GM12878 (cell line): Measurements from ENCODE around the gene TRABD2B. TPM values are rescaled to one million over a fixed set of nuclear protein-coding genes. Genes with fewer than 3 reads are reported as not detected.

ENCODE experiments used
- ATAC-seq: fragments of 200-7000 bp; cut with Tn5 transposase; 3 replicates; pipeline ENCODE4 v1.9.1; 2020; ENCODE audit warnings: mild to moderate bottlenecking, moderate library complexity
- BruUV-seq: library from RNA; stranded (reverse); fragments of 400-500 nt; replicated peaks from 2 replicates; lab custom pipeline; 2021; lab: Mats Ljungman, UMichigan
- CTCF ChIA-PET: fragments of 300-600 bp; sonication (Branson Sonifier 250); formaldehyde crosslinking; extraction: SDS; loops from one replicate; lab custom pipeline; 2021; ENCODE audit warnings: inconsistent platforms; lab: Yijun Ruan, JAX
- POLR2A ChIA-PET: fragments of 350-600 bp; formaldehyde crosslinking; extraction: SDS; loops from one replicate; lab custom pipeline; 2021; ENCODE audit warnings: inconsistent platforms; lab: Charles Lee
- RAD21 ChIA-PET: fragments of 300-600 bp; sonication (Branson Sonifier 250); formaldehyde crosslinking; loops from one replicate; lab custom pipeline; 2023; ENCODE audit warnings: antibody characterized with exemption; ENCODE audit not compliant: unreplicated experiment; lab: Charles Lee
- SMC1A ChIA-PET: fragments of 300-600 bp; sonication (Branson Sonifier 250); formaldehyde crosslinking; loops from one replicate; lab custom pipeline; 2023; ENCODE audit not compliant: unreplicated experiment, uncharacterized antibody; lab: Charles Lee
- DNase-seq: peaks from one replicate; pipeline ENCODE4 v3.0.0-alpha.2; 2011; ENCODE audit warnings: low read depth, low spot score
- FAIRE-seq: peaks from 3 replicates; lab custom pipeline; 2011; peaks lifted over from hg19 to GRCh38; lab: Jason Lieb, UNC
- H2AFZ ChIP-seq: 2 replicates; pipeline ENCODE4 v1.6.0; 2011; ENCODE audit warnings: low read depth, low read length, control low read depth; ENCODE audit not compliant: control insufficient read depth
- H3K27ac ChIP-seq: 2 replicates; pipeline ENCODE4 v1.5.1; 2011; ENCODE audit warnings: control low read depth; ENCODE audit not compliant: control insufficient read depth, insufficient read depth
- H3K27me3 ChIP-seq, 2 experiments: replicated peaks in 1 of 2; 2 replicates each; pipeline versions ENCODE4 v1.6.0 to v1.6.1; 2011; ENCODE audit warnings: low read length in 1 of 2; ENCODE audit not compliant: control insufficient read depth in 2 of 2, insufficient read depth in 2 of 2
- H3K36me3 ChIP-seq, 2 experiments: 2 replicates each; pipeline ENCODE4 v1.5.1; 2011; ENCODE audit warnings: low read length in 1 of 2; ENCODE audit not compliant: control insufficient read depth in 2 of 2, insufficient read depth in 2 of 2
- H3K4me1 ChIP-seq: 2 replicates; pipeline ENCODE4 v1.6.1; 2011; ENCODE audit warnings: mild to moderate bottlenecking, low read length, moderate library complexity, mixed read lengths; ENCODE audit not compliant: control insufficient read depth, insufficient read depth
- H3K4me2 ChIP-seq: 2 replicates; pipeline ENCODE4 v1.6.0; 2011; ENCODE audit warnings: control low read depth; ENCODE audit not compliant: control insufficient read depth, insufficient read depth
- H3K4me3 ChIP-seq: fragments of 200-600 bp; sonication (generic); 2 replicates; pipeline ENCODE4 v1.5.1; 2016
- H3K79me2 ChIP-seq: 2 replicates; pipeline ENCODE4 v1.6.0; 2011; ENCODE audit warnings: low read length; ENCODE audit not compliant: control insufficient read depth, insufficient read depth
- H3K9ac ChIP-seq: 2 replicates; pipeline ENCODE4 v1.8.0; 2011; ENCODE audit warnings: low read length, control low read depth, mixed read lengths; ENCODE audit not compliant: control insufficient read depth, insufficient read depth
- H3K9me3 ChIP-seq: replicated peaks from 3 replicates; pipeline ENCODE4 v1.5.1; 2011; ENCODE audit warnings: mild to moderate bottlenecking, low read length; ENCODE audit not compliant: control insufficient read depth, insufficient read depth
- H4K20me1 ChIP-seq: 2 replicates; pipeline ENCODE4 v1.6.0; 2011; ENCODE audit not compliant: control insufficient read depth, insufficient read depth
- BCL11A ChIP-seq: IDR thresholded peaks from 2 replicates; pipeline ENCODE4 v1.6.1; 2011; ENCODE audit warnings: low read depth, low read length
- FOS ChIP-seq: IDR thresholded peaks from 3 replicates; pipeline ENCODE4 v1.6.1; 2011; ENCODE audit warnings: borderline replicate concordance; ENCODE audit not compliant: insufficient read length; ENCODE audit errors: extremely low read depth
- LARP7 ChIP-seq: fragments of 450-650 bp; IDR thresholded peaks from 2 replicates; pipeline ENCODE4 v1.6.1; 2017; ENCODE audit warnings: mild to moderate bottlenecking
- NFYB ChIP-seq: IDR thresholded peaks from 2 replicates; pipeline ENCODE4 v1.6.1; 2011; ENCODE audit warnings: low read depth, mild to moderate bottlenecking, low read length, improper control_type of control experiment, moderate library complexity; ENCODE audit not compliant: insufficient read depth
- POLR2AphosphoS2 ChIP-seq: IDR thresholded peaks from 2 replicates; pipeline ENCODE4 v1.6.1; 2011; ENCODE audit warnings: low read depth, mild to moderate bottlenecking, low read length, improper control_type of control experiment, moderate library complexity
- ZBTB33 ChIP-seq: fragments of 450-650 bp; IDR thresholded peaks from 2 replicates; pipeline ENCODE4 v1.6.1; 2017; ENCODE audit warnings: mild to moderate bottlenecking
- ZNF622 ChIP-seq: fragments of 450-650 bp; IDR thresholded peaks from 2 replicates; pipeline ENCODE4 v1.6.1; 2017; ENCODE audit warnings: mild to moderate bottlenecking, inconsistent platforms
- WGBS: methylation state at CpG from one replicate; pipeline ENCODE4 v1.1.6; 2016; ENCODE audit warnings: low lambda C conversion rate; ENCODE audit not compliant: insufficient replicate concordance, insufficient coverage; ENCODE audit errors: missing lambda C conversion rate; 5-methylcytosine and 5-hydroxymethylcytosine counted together
- in situ Hi-C: fragments of 300-500 bp; cut with MboI; formaldehyde crosslinking; loops from 9 replicates; pipeline ENCODE4 v1.14.3; 2018; ENCODE audit warnings: mixed read lengths
- intact Hi-C: fragments of 100-400 bp; cut with micrococcal nuclease; formaldehyde crosslinking; loops from one replicate; pipeline ENCODE4 v1.14.2; 2022; ENCODE audit not compliant: unreplicated experiment
- polyA plus RNA-seq, 11 experiments: library from polyadenylated mRNA; depleted of rRNA in 4 of 11; unstranded in 6 of 11; stranded (reverse) in 5 of 11; fragments of >200 nt; fragmentation: Nextera tagmentation in 4 of 11; fragmentation: Illumina TruSeq in 1 of 11; extraction: Ambion mirVana in 4 of 11; extraction: Trizol in 1 of 11; gene quantifications; 1 replicate in 1 of 11; 2 replicates in 10 of 11; pipeline versions ENCODE4 v1.2.1 to v1.2.3, GENCODE V29; 2011 to 2016; ENCODE audit warnings: inconsistent platforms in 2 of 11, missing spikeins in 2 of 11, low read depth in 1 of 11
- total RNA-seq, 4 experiments: library from RNA; depleted of rRNA in 3 of 4; stranded (reverse); fragments of >200 nt in 3 of 4; fragmentation: Illumina TruSeq in 1 of 4; extraction: Trizol in 1 of 4; gene quantifications; 2 replicates each; pipeline versions ENCODE4 v1.2.1 to v1.2.3, GENCODE V29; 2013 to 2021
- TF ChIP-seq, protein P1 (sequence below): fragments of 450-650 bp; IDR thresholded peaks from 2 replicates; pipeline ENCODE4 v1.6.1; 2016; ENCODE audit warnings: mild to moderate bottlenecking, moderate library complexity, borderline replicate concordance
- TF ChIP-seq, protein P2 (sequence below): IDR thresholded peaks from 2 replicates; pipeline ENCODE4 v1.6.1; 2011; ENCODE audit warnings: mild to moderate bottlenecking, low read depth, low read length, moderate library complexity; ENCODE audit not compliant: insufficient replicate concordance
- TF ChIP-seq, protein P3 (sequence below): fragments of 450-650 bp; IDR thresholded peaks from 2 replicates; pipeline ENCODE4 v1.6.1; 2017; ENCODE audit warnings: mild to moderate bottlenecking, moderate library complexity

The TRABD2B gene
- total and polyA plus RNA-seq, 10 of the 15 experiments (the other 5 are each of a cell fraction or from before 2014, with no cell fraction given): not detected

DNA sequence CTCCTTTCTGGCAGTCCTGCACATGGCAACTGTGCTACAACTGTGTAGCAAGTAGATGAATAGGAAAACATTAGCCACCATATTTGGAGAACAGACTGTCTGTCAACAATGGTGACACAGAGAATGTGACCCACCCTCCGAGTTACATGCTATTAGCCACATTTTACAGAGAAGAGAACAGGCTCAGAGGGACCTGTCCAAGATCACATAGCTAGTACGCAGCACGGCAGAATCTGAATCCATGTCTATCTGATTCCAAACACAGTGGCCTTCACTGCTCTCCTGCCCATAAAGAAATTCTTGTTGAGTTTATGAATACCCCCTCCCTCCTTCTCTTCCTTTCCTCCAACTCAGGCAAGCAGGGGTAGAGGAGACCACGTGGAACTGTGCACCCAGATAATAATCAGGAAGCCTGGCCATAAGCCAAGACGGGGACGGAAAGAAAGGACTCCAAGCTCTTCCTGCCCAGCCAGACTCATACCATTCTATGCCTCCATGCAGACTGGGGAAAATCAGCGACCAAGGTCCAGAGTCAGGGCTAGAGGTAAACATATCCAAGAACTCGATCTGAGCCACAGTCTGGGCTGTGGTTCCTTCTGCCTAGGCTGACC lies 78.8 kb downstream of the TRABD2B start (continued):
- TF ChIP-seq, protein P1, sequence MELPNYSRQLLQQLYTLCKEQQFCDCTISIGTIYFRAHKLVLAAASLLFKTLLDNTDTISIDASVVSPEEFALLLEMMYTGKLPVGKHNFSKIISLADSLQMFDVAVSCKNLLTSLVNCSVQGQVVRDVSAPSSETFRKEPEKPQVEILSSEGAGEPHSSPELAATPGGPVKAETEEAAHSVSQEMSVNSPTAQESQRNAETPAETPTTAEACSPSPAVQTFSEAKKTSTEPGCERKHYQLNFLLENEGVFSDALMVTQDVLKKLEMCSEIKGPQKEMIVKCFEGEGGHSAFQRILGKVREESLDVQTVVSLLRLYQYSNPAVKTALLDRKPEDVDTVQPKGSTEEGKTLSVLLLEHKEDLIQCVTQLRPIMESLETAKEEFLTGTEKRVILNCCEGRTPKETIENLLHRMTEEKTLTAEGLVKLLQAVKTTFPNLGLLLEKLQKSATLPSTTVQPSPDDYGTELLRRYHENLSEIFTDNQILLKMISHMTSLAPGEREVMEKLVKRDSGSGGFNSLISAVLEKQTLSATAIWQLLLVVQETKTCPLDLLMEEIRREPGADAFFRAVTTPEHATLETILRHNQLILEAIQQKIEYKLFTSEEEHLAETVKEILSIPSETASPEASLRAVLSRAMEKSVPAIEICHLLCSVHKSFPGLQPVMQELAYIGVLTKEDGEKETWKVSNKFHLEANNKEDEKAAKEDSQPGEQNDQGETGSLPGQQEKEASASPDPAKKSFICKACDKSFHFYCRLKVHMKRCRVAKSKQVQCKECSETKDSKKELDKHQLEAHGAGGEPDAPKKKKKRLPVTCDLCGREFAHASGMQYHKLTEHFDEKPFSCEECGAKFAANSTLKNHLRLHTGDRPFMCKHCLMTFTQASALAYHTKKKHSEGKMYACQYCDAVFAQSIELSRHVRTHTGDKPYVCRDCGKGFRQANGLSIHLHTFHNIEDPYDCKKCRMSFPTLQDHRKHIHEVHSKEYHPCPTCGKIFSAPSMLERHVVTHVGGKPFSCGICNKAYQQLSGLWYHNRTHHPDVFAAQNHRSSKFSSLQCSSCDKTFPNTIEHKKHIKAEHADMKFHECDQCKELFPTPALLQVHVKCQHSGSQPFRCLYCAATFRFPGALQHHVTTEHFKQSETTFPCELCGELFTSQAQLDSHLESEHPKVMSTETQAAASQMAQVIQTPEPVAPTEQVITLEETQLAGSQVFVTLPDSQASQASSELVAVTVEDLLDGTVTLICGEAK: no peak
- TF ChIP-seq, protein P2, sequence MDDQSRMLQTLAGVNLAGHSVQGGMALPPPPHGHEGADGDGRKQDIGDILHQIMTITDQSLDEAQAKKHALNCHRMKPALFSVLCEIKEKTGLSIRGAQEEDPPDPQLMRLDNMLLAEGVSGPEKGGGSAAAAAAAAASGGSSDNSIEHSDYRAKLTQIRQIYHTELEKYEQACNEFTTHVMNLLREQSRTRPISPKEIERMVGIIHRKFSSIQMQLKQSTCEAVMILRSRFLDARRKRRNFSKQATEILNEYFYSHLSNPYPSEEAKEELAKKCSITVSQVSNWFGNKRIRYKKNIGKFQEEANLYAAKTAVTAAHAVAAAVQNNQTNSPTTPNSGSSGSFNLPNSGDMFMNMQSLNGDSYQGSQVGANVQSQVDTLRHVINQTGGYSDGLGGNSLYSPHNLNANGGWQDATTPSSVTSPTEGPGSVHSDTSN: no peak

DNA sequence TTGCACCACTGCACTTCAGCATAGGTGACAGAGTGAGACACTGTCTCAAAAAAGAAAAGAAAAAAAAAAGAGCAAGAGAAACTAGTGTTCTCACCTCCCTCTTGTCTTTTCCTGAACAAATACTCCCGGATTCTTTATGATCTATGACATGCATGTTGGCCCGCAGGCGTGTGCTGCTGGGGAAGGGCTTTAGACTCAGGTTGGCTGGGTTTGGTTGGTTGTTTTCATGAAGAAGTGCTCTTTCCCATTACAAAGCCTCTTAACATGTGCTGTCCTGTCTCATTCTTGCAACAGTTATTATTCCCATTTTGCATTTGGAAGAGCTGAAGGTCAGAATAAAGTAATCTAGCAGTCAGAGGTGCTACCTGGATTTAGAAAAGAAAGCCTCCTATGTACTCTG lies 79.5 kb downstream of the TRABD2B start:
- no peak overlapping the region for H3K4me2 ChIP-seq
- ChIA-PET SMC1A (no interaction called here), CTCF (interaction anchor here (1.1 kb wide), 1 partner anchor 81 kb away, joined by 3 read pairs; no protein-coding TSS in a partner anchor), POLR2A (no interaction called here), RAD21 (no interaction called here)
- H3K27ac ChIP-seq: no peak overlapping the region
- no peaks in the 10 kb centered on the region for H3K79me2 ChIP-seq
- H3K4me3 ChIP-seq: no peak overlapping the region
- H3K27me3 ChIP-seq: no peaks in the 10 kb centered on the region; a peak in 2 of 4 replicates
- intact Hi-C loops: no loop called here
- ATAC-seq (no peak), FAIRE-seq (no peak), DNase-seq (no peak)
- no TSS peak for BruUV-seq
- in situ Hi-C loops: no loop called here
- H4K20me1 ChIP-seq: no peaks in the 10 kb centered on the region
- H3K36me3 ChIP-seq: no peaks in the 10 kb centered on the region
- H3K9me3 ChIP-seq: no peaks in the 10 kb centered on the region
- WGBS: 39% methylated on average over 3 of the region's 3 CpGs
- no peaks in the 10 kb centered on the region for H3K4me1 ChIP-seq
- H2AFZ ChIP-seq: no peak overlapping the region
- no peak overlapping the region for H3K9ac ChIP-seq
- no peak for TF ChIP-seq BCL11A
- no peak for TF ChIP-seq FOS
- TF ChIP-seq LARP7: no peak
- no peak for TF ChIP-seq ZNF622
- no peak for TF ChIP-seq POLR2AphosphoS2
- TF ChIP-seq, protein P3, sequence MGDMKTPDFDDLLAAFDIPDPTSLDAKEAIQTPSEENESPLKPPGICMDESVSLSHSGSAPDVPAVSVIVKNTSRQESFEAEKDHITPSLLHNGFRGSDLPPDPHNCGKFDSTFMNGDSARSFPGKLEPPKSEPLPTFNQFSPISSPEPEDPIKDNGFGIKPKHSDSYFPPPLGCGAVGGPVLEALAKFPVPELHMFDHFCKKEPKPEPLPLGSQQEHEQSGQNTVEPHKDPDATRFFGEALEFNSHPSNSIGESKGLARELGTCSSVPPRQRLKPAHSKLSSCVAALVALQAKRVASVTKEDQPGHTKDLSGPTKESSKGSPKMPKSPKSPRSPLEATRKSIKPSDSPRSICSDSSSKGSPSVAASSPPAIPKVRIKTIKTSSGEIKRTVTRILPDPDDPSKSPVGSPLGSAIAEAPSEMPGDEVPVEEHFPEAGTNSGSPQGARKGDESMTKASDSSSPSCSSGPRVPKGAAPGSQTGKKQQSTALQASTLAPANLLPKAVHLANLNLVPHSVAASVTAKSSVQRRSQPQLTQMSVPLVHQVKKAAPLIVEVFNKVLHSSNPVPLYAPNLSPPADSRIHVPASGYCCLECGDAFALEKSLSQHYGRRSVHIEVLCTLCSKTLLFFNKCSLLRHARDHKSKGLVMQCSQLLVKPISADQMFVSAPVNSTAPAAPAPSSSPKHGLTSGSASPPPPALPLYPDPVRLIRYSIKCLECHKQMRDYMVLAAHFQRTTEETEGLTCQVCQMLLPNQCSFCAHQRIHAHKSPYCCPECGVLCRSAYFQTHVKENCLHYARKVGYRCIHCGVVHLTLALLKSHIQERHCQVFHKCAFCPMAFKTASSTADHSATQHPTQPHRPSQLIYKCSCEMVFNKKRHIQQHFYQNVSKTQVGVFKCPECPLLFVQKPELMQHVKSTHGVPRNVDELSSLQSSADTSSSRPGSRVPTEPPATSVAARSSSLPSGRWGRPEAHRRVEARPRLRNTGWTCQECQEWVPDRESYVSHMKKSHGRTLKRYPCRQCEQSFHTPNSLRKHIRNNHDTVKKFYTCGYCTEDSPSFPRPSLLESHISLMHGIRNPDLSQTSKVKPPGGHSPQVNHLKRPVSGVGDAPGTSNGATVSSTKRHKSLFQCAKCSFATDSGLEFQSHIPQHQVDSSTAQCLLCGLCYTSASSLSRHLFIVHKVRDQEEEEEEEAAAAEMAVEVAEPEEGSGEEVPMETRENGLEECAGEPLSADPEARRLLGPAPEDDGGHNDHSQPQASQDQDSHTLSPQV: no peak
- TF ChIP-seq NFYB: no peak
- TF ChIP-seq ZBTB33: no peak
